Hematopoietic multipotent progenitor cell treated with erythropoietin and hydrocortisone succinate and interleukin-3 and kit ligand, for 6 days (in vitro differentiated cells): Measurements from ENCODE around the gene EIF4E2.

Experiments used
- DNase-seq: peaks from one replicate; pipeline ENCODE4 v3.0.0-alpha.2; 2015

The EIF4E2 gene

GRCh38 chr2:232550354-232551249 is at the start of gene EIF4E2, which contains the start of gene TIGD1:
Gene EIF4E2, plus strand, starts transcription at chr2:232550689. Its CDS starts 36 bp downstream, at chr2:232550725.
Gene TIGD1, minus strand, starts transcription at chr2:232550557. Its CDS starts 675 bp downstream, at chr2:232549882.
- peak; percentile 95 for DNase-seq

- DNase-seq = no peak
Measured at GRCh38 chr2:232501331-232501771, 49.1 kb upstream of the EIF4E2 start.

GRCh38 chr2:232501794-232502390 is 48.6 kb upstream of the EIF4E2 start:
- no peak for DNase-seq

- DNase-seq = no peak
Measured at GRCh38 chr2:232502511-232502910, 48.0 kb upstream of the EIF4E2 start.

GRCh38 chr2:232502911-232503808 is 47.3 kb upstream of the EIF4E2 start:
- DNase-seq = no peak

- DNase-seq = no peak
Measured at GRCh38 chr2:232503809-232504323, 46.6 kb upstream of the EIF4E2 start.

GRCh38 chr2:232504438-232504837 is 46.1 kb upstream of the EIF4E2 start:
- DNase-seq = no peak

GRCh38 chr2:232505856-232506255 is 44.6 kb upstream of the EIF4E2 start:
- no peak for DNase-seq

- DNase-seq = no peak
Measured at GRCh38 chr2:232506709-232507108, 43.8 kb upstream of the EIF4E2 start.

- DNase-seq = no peak
Measured at GRCh38 chr2:232508251-232508650, 42.2 kb upstream of the EIF4E2 start.

GRCh38 chr2:232511336-232511890 is 39.1 kb upstream of the EIF4E2 start:
- no peak for DNase-seq

- no peak for DNase-seq
Measured at GRCh38 chr2:232512602-232513001, 37.9 kb upstream of the EIF4E2 start.

- no peak for DNase-seq
Measured at GRCh38 chr2:232513353-232513752, 37.1 kb upstream of the EIF4E2 start.

GRCh38 chr2:232515639-232516038 is 34.9 kb upstream of the EIF4E2 start:
- DNase-seq = no peak

GRCh38 chr2:232516551-232516950 is 33.9 kb upstream of the EIF4E2 start:
- DNase-seq = no peak

- DNase-seq = no peak
Measured at GRCh38 chr2:232518844-232519243, 31.6 kb upstream of the EIF4E2 start.

GRCh38 chr2:232519581-232520438 is 30.7 kb upstream of the EIF4E2 start, which contains the start of gene PRSS56:
Gene PRSS56, plus strand, starts transcription at chr2:232520388. Its CDS starts 211 bp downstream, at chr2:232520599.
- no peak for DNase-seq

- no peak for DNase-seq
Measured at GRCh38 chr2:232520489-232520888, 30.0 kb upstream of the EIF4E2 start.

GRCh38 chr2:232521098-232521497 is 29.4 kb upstream of the EIF4E2 start:
- DNase-seq = no peak

- DNase-seq = peak; percentile 67
Measured at GRCh38 chr2:232521959-232522622, 28.4 kb upstream of the EIF4E2 start.
